ENCODE data around the gene CNTNAP5. TPM values are rescaled to one million over a fixed set of nuclear protein-coding genes. Genes with fewer than 3 reads are reported as not detected.

CNTNAP5 gene
- total and polyA plus RNA-seq, 2 donors from 2014 or later = 0.50 TPM; not detected in 1

GRCh38 chr2:124880995-124881394 lies 855.9 kb downstream of the CNTNAP5 start:
- no peaks in the 10 kb centered on the region for H3K27me3 ChIP-seq (ENCODE audit: control insufficient read depth, insufficient read depth, low read length)
- no peaks in the 10 kb centered on the region for H3K36me3 ChIP-seq (ENCODE audit: control insufficient read depth in 2 of 3, insufficient read depth in 3 of 3, low read length in 3 of 3)

GRCh38 chr2:124882423-124882822 lies 857.3 kb downstream of the CNTNAP5 start:
- intact Hi-C loops (cut with DNase I) = no loop called here
- Histone ChIP-seq H3K4me3 (ENCODE audit: low read length in 3 of 3) (no peak overlapping the region), H3K4me1 (ENCODE audit: control insufficient read depth in 2 of 3, insufficient read depth in 2 of 3, low read depth in 1 of 3, low read length in 3 of 3) (no peaks in the 10 kb centered on the region), H3K9ac (ENCODE audit: low read length in 3 of 3) (no peak overlapping the region), H3K9me3 (ENCODE audit: control insufficient read depth in 2 of 3, insufficient read depth in 1 of 3, low read length in 3 of 3) (no peaks in the 10 kb centered on the region), H3K36me3 (ENCODE audit: control insufficient read depth in 2 of 3, insufficient read depth in 3 of 3, low read length in 3 of 3) (no peaks in the 10 kb centered on the region), H3K27ac (ENCODE audit: low read depth in 2 of 2, low read length in 2 of 2) (no peak overlapping the region), H3K27me3 (ENCODE audit: control insufficient read depth, insufficient read depth, low read length) (no peaks in the 10 kb centered on the region)
- DNase-seq = no peak
- FAIRE-seq = no peak
- no peak for TF ChIP-seq CTCF (IDR thresholded peaks at IDR 0.05; ENCODE audit: borderline replicate concordance, extremely low read depth, insufficient read depth)

More at GRCh38 chr2:124880995-124881394, 855.9 kb downstream of the CNTNAP5 start:
- no peaks in the 10 kb centered on the region for H3K9me3 ChIP-seq (ENCODE audit: control insufficient read depth in 2 of 3, insufficient read depth in 1 of 3, low read length in 3 of 3)
- intact Hi-C loops (cut with DNase I) = no loop called here
- FAIRE-seq = no peak
- no peak for DNase-seq
- H3K9ac ChIP-seq (ENCODE audit: low read length in 3 of 3) = no peak overlapping the region
- no peak overlapping the region for H3K27ac ChIP-seq (ENCODE audit: low read depth in 2 of 2, low read length in 2 of 2)
- no peak overlapping the region for H3K4me3 ChIP-seq (ENCODE audit: low read length in 3 of 3)
- H3K4me1 ChIP-seq (ENCODE audit: control insufficient read depth in 2 of 3, insufficient read depth in 2 of 3, low read depth in 1 of 3, low read length in 3 of 3) = no peaks in the 10 kb centered on the region
- no peak for TF ChIP-seq CTCF (IDR thresholded peaks at IDR 0.05; ENCODE audit: borderline replicate concordance, extremely low read depth, insufficient read depth)

- DNase-seq (no peak), FAIRE-seq (no peak)
- intact Hi-C loops (cut with DNase I) = no loop called here
These were observed 858.5 kb downstream of the CNTNAP5 start for GRCh38 chr2:124883595-124883994.

More at GRCh38 chr2:124883595-124883994, 858.5 kb downstream of the CNTNAP5 start:
- Histone ChIP-seq H3K27ac (ENCODE audit: low read depth in 2 of 2, low read length in 2 of 2) (no peak overlapping the region), H3K9ac (ENCODE audit: low read length in 3 of 3) (no peak overlapping the region), H3K4me3 (ENCODE audit: low read length in 3 of 3) (no peak overlapping the region), H3K4me1 (ENCODE audit: control insufficient read depth in 2 of 3, insufficient read depth in 2 of 3, low read depth in 1 of 3, low read length in 3 of 3) (no peaks in the 10 kb centered on the region), H3K36me3 (ENCODE audit: control insufficient read depth in 2 of 3, insufficient read depth in 3 of 3, low read length in 3 of 3) (no peaks in the 10 kb centered on the region), H3K9me3 (ENCODE audit: control insufficient read depth in 2 of 3, insufficient read depth in 1 of 3, low read length in 3 of 3) (no peaks in the 10 kb centered on the region), H3K27me3 (ENCODE audit: control insufficient read depth, insufficient read depth, low read length) (no peaks in the 10 kb centered on the region)
- no peak for TF ChIP-seq CTCF (IDR thresholded peaks at IDR 0.05; ENCODE audit: borderline replicate concordance, extremely low read depth, insufficient read depth)
